Sciatic nerve (tissue), 2 donors: ENCODE results near the gene TMEM255B. TPM values are rescaled to one million over a fixed set of nuclear protein-coding genes. Genes with fewer than 3 reads are reported as not detected.
"Not testable (repeated sequence)": the region's sequence is repeated elsewhere in the genome, so short reads cannot be mapped to it uniquely, and the experiment has no call there.

Experiments used
- ATAC-seq: fragments of 200-7000 bp; cut with Tn5 transposase; one replicate; pipeline ENCODE4 v1.9.1; 2020; ENCODE audit warnings: mild to moderate bottlenecking, moderate library complexity
- DNase-seq: peaks from one replicate; pipeline ENCODE4 v3.0.0-alpha.2; 2020; ENCODE audit warnings: low spot score
- intact Hi-C: fragments of 100-400 bp; cut with DNase I; formaldehyde crosslinking; loops from one replicate; pipeline ENCODE4 v1.14.2; 2022
- total RNA-seq: library from RNA; stranded (reverse); fragmentation: NEBNext Ultra II Directional; extraction: Animal tissue kit (Norgen Biotek cat#: 25700); gene quantifications from one replicate; pipeline ENCODE4 v1.2.1, GENCODE V29; 2021
- donor health status: DM: no; HTN: no; CAD: no.
- donor health status: DM: no; HTN: no; CAD: no.

Gene TMEM255B
- total RNA-seq: 34.8 TPM

DNA sequence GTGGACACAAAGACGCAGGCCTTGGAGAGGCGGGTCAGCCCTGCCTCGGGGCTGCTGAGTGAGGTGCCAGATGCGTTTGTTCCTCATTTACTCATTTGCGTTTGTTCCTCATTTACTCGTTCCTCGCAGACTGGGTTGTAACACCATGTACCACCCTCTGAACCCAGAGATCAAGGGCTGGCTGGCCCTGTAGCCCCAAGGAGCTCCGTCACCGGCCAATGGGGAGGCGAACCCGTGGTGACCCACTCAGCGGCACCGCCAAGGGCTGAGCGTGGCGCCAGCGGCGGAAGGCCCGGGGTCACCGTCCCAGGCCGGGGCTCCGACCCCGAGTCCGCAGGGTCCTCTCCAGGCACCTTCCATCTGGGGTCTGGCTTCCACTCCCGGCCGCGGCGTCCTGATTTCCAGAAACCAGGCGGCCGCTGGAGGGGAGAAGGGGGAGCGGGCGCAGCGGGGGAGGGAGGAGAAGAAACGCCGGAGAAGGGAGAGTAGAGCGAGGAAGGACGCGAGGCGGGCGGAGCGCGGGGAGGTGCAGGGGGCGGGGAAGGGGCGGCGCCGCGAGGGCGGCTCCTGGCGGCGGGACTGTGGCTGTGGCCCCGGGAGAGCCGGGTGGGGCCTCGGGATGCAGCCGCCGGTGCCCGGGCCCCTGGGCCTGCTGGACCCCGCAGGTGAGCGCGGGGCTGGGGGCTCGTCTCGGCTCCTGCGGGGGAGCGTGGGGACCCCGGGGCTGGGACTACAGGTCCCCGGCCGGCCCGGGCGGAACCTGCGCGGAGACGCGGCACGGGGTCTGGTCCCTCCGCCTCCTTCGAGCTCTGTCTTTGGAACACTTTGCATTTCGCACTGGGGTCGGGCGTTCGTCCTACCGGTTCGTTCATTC is at the start of gene TMEM255B:
Gene TMEM255B (plus strand): TSS at position 576 of the 874 bp plus-strand sequence. CDS start 44 bp downstream, at position 620.
- ATAC-seq (peak; percentile 96), DNase-seq (peak; percentile 93)
- intact Hi-C loops: no loop called here

DNA sequence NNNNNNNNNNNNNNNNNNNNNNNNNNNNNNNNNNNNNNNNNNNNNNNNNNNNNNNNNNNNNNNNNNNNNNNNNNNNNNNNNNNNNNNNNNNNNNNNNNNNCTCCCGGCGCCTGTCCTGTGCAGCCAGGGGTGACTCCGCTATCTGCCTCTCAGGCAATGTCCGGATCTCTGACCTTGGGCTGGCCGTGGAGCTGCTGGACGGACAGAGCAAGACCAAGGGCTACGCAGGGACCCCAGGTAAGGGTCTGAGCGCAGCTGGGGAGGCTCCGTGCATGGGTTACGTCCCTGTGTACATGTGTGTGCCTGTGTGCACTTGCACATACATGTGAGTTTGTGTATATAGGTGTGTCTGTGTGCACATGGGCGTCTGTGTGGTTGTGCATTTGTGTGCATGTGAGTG is 36.1 kb upstream of the TMEM255B start:
- DNase-seq (no peak), ATAC-seq (no peak)
- intact Hi-C loops: no loop called here

DNA sequence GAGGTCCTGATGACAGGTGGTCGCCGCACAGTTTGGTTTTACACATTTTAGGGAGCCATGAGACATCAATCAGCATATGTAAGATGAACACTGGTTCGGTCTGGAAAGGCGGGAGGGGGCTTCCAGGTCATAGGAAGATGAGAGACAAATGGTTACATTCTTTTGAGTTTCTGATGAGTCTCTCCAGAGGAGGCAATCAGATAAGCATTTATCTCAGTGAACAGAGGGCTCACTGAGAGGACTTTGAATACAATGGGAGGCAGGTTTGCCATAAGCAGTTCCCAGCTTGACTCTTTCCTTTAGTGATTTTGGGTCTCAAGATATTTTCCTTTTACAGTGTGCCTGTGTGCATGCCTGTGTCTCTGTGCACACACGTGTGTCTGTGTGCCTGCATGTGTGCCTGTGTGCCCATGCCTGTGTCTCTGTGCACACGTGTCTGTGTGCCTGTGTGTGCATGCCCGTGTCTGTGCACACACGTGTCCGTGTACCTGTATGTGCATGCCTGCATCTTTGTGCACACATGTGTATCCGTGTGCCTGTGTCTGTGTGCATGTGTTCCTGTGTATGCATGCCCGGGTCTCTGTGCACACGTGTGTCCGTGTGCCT is 35.5 kb upstream of the TMEM255B start:
- ATAC-seq (no peak), DNase-seq (no peak)
- intact Hi-C loops: no loop called here

GRCh38 chr13:113724016-113724758 is 34.8 kb upstream of the TMEM255B start:
- peak; percentile 22 for ATAC-seq
- intact Hi-C loops: no loop called here
- DNase-seq: no peak

DNA sequence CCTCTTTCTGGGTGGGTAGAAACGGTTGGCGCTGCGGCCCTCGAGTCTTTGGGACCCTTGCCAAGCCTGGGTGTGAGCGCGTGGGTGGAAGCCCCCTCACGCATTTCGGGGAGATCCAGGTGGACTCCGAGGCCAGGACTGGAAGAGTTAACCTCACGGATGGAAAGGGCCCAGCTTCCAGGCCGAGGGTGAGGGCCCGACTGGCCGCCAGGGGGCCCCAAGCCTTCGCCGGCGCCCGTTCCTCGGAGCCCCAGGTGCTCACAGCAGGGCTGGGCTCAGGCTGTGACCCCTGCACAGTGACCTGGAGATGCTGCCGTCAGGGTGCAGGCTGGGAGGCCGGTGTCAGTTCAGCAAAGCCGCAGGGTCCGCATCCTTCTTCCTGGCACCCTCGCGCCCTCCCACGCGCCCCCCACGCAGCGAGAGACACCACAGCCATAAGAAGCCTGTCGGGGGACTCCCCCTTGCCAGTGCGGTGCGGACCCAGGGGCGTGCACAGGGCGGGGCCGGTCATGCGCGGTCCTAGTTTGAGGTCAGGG is 34.2 kb upstream of the TMEM255B start:
- peak; percentile 91 for ATAC-seq
- intact Hi-C loops: no loop called here
- peak; percentile 86 for DNase-seq

DNA sequence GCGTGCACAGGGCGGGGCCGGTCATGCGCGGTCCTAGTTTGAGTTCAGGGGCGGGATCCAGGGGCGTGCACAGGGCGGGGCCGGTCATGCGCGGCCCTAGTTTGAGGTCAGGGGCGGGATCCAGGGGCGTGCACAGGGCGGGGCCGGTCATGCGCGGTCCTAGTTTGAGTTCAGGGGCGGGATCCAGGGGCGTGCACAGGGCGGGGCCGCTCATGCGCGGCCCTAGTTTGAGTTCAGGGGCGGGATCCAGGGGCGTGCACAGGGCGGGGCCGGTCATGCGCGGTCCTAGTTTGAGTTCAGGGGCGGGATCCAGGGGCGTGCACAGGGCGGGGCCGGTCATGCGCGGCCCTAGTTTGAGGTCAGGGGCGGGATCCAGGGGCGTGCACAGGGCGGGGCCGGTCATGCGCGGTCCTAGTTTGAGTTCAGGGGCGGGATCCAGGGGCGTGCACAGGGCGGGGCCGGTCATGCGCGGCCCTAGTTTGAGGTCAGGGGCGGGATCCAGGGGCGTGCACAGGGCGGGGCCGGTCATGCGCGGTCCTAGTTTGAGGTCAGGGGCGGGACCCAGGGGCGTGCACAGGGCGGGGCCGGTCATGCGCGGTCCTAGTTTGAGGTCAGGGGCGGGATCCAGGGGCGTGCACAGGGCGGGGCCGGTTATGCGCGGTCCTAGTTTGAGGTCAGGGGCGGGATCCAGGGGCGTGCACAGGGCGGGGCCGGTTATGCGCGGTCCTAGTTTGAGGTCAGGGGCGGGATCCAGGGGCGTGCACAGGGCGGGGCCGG is 33.5 kb upstream of the TMEM255B start:
- DNase-seq, intact Hi-C loops, ATAC-seq: not testable (repeated sequence)

- DNase-seq, intact Hi-C loops: not testable (repeated sequence)
- peak; percentile 31 for ATAC-seq
These were observed 32.8 kb upstream of the TMEM255B start for GRCh38 chr13:113726106-113726821.

GRCh38 chr13:113726961-113727411 is 32.0 kb upstream of the TMEM255B start:
- no peak for DNase-seq
- peak; percentile 2 for ATAC-seq
- intact Hi-C loops: no loop called here

DNA sequence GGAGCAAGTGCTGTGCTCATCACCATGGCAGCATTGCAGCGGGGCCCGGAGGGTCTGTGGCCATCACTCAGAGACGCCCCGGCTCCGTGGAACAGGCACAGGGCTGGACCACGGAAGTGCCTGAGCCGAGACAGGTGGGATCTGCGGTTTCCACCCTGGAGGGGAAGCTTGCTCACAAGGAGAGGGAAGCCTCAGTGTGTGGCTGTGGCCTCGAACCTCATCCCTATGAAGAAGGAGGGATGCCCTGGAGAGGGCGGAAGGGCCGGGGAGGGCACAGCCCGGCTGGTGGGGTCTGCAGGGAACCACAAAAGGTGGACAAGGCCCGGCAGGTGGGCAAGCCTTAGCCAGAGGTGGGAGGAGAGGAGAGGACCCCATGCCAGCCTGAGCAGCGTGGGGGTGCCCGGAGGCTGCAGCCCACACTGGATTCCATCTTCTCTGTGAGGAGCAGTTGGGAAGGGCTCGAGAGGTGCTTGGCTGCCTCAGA is 30.4 kb upstream of the TMEM255B start:
- intact Hi-C loops: no loop called here
- no peak for DNase-seq
- ATAC-seq: no peak

DNA sequence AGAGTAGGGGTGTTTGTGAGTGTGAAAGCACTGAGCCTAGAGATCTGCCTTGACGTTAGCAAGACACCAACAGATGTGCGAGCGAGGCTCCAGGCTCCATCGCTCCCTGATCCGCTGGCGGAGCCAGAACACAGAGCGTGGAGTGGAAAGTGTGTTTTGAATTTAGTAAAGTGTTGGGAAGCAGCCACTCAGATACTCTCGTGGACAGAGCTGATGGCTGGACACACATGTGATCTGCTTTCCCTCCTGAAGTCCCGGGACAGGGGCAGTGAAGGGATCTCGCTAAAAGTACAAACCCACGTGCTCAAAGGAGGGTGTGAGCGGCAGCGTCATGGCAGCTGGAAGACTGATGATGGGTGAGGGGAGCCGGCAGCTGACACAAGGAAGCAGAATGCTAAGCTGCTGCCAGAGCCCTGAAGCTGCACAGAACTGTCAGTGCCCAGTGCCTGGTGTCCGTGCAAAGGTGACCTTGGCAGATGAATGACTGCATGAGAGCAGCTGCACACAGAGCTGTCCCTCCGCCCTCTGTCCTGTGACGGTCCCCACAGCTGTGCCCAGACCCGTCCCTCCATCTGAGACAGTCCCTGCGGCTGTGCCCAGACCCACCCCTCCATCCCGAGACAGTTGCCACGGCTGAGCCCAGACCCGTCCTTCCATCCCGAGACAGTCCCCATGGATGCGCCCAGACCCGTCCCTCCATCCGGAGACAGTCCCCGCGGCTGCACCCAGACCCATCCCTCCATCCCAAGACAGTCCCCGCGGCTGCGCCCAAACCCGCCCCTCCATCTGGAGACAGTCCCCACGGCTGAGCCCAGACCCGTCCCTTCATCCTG is 29.6 kb upstream of the TMEM255B start:
- no peak for DNase-seq
- no peak for ATAC-seq
- intact Hi-C loops: no loop called here

- DNase-seq (no peak), ATAC-seq (no peak)
- intact Hi-C loops: no loop called here
These were observed 28.8 kb upstream of the TMEM255B start for GRCh38 chr13:113730258-113730691.

DNA sequence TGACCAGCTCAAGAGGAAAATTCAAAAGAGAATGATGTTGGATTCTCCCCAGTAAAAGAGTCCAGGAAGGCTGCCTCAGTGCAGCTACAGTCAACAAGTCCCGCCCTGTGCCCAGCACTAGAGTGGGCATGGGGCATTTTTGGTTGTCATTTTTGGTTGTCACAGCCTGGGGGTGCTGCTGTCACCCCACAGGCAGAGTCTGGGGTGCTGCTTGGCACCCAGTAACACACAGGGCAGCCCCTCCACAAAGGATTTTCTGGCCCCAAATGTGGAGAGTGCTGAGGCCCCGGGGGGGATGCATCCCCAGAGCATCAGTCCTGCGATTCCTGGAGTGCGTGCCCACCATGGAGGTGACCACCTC is 28.2 kb upstream of the TMEM255B start:
- no peak for DNase-seq
- intact Hi-C loops: no loop called here
- ATAC-seq: no peak

DNA sequence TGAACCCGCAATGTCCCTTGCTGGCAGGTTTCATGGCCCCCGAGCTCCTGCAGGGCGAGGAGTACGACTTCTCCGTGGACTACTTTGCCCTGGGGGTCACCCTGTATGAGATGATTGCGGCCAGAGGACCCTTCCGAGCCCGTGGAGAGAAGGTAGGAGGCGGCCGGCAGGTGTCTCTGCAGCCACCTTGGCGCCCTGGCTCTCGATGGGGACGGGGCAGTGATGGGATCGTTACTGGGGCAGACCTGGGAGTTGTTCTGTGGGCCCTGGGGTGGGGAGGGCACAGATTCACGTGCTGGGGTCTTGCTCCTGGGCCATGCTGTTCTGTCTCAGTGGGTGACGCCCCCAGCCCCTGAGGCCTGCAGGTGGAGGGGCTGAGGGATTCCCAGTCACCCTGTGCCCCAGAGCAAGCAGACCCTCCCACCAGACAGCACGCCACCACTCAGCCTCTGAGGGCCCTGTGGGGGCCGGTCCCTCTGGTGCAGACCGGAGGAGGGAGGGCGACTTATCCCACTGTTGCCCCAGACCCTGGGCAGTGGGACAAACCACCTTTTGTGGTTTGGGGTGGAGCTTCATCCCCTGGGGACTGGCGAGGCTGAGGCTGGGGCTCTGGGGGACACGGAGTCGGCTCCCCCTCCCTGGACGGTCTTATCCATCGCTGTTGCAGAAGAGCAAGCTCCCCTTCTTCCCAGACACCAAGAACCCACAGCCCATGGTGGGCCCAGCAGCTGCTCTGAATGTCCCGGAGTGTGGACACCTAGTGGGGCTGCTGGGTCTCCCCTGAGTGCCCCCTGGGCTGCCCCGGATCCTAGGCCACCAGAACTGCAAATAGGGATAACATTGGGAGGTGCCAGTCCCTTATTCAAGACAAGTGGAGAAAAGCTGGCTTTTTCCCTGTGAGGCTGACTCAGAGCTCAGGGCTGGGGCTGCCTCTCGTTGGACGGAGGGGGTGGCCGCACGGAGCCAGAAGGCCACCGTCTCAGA is 27.5 kb upstream of the TMEM255B start:
- DNase-seq (no peak), ATAC-seq (no peak)
- intact Hi-C loops: no loop called here

- ATAC-seq (peak; percentile 12), DNase-seq (no peak)
- intact Hi-C loops: no loop called here
These were observed 26.7 kb upstream of the TMEM255B start for GRCh38 chr13:113732176-113732960.
